ENCODE measurements around the gene MRS2. TPM values are rescaled to one million over a fixed set of nuclear protein-coding genes. Genes with fewer than 3 reads are reported as not detected.

The MRS2 gene
- total RNA-seq, 1 experiment from 2014 or later: 49.7 TPM

- Histone ChIP-seq H3K9me2 (ENCODE audit: insufficient read depth) (no peaks in the 10 kb centered on the region), H4K20me1 (ENCODE audit: insufficient read depth) (no peaks in the 10 kb centered on the region), H3K27ac (no peak overlapping the region), H3K4me1 (replicated peaks; ENCODE audit: insufficient read depth) (peaks cover 13% of the 10 kb centered on the region), H3K9me3 (ENCODE audit: insufficient read depth, low read depth) (no peaks in the 10 kb centered on the region), H3K36me3 (ENCODE audit: low read depth) (no peaks in the 10 kb centered on the region), H3K4me2 (no peak overlapping the region), H3F3A (ENCODE audit: insufficient read depth, low read depth) (peaks cover 4% of the 10 kb centered on the region), H3K4me3 (no peak overlapping the region), H3K27me3 (ENCODE audit: insufficient read depth, low read depth) (no peaks in the 10 kb centered on the region), H2AFZ (no peak overlapping the region), H3K79me2 (ENCODE audit: low read depth) (no peaks in the 10 kb centered on the region)
- POLR2A ChIA-PET (ENCODE audit: unreplicated experiment): no interaction called here
- intact Hi-C loops (cut with micrococcal nuclease; ENCODE audit: unreplicated experiment): no loop called here
- no peak for DNase-seq
- CTCF ChIA-PET: no interaction called here
- TF ChIP-seq, protein P1, sequence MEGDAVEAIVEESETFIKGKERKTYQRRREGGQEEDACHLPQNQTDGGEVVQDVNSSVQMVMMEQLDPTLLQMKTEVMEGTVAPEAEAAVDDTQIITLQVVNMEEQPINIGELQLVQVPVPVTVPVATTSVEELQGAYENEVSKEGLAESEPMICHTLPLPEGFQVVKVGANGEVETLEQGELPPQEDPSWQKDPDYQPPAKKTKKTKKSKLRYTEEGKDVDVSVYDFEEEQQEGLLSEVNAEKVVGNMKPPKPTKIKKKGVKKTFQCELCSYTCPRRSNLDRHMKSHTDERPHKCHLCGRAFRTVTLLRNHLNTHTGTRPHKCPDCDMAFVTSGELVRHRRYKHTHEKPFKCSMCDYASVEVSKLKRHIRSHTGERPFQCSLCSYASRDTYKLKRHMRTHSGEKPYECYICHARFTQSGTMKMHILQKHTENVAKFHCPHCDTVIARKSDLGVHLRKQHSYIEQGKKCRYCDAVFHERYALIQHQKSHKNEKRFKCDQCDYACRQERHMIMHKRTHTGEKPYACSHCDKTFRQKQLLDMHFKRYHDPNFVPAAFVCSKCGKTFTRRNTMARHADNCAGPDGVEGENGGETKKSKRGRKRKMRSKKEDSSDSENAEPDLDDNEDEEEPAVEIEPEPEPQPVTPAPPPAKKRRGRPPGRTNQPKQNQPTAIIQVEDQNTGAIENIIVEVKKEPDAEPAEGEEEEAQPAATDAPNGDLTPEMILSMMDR (conservative IDR thresholded peaks at IDR 0.05): no peak
- no peak for TF ChIP-seq EZH2 (IDR thresholded peaks at IDR 0.05; ENCODE audit: low read depth)
- no TSS peak for BruUV-seq (replicated peaks)
Observed at GRCh38 chr6:24444588-24444987, 41.9 kb downstream of the MRS2 start.

DNA sequence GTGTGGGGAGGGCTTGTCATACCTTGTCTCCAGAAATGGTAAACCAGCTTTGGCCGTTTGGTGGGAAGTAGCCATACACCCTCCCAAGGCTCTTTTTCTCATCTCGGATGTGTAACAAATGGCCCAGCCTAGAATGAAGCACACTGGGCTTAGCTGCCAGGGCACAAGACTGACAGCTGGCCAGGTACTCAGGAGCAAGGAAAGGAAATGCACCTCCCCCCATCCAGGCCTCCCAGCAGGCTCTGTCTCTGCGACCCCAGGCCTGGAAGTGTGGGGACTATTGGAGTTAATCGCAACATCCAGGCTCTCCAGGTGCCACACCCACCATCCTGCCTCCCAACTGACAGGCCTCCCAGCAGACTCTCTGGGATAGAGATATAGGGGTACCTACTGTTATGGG lies 43.0 kb downstream of the MRS2 start:
- POLR2A ChIA-PET (ENCODE audit: unreplicated experiment): no interaction called here
- Histone ChIP-seq H3K79me2 (ENCODE audit: low read depth) (no peaks in the 10 kb centered on the region), H3K9me3 (ENCODE audit: insufficient read depth, low read depth) (no peaks in the 10 kb centered on the region), H3K4me3 (no peak overlapping the region), H3K36me3 (ENCODE audit: low read depth) (no peaks in the 10 kb centered on the region), H3K27me3 (ENCODE audit: insufficient read depth, low read depth) (no peaks in the 10 kb centered on the region), H3K4me1 (replicated peaks; ENCODE audit: insufficient read depth) (peaks cover 13% of the 10 kb centered on the region), H2AFZ (no peak overlapping the region), H3F3A (ENCODE audit: insufficient read depth, low read depth) (peaks cover 4% of the 10 kb centered on the region), H4K20me1 (ENCODE audit: insufficient read depth) (no peaks in the 10 kb centered on the region), H3K9me2 (ENCODE audit: insufficient read depth) (no peaks in the 10 kb centered on the region), H3K4me2 (no peak overlapping the region), H3K27ac (no peak overlapping the region)
- CTCF ChIA-PET: no interaction called here
- no TSS peak for BruUV-seq (replicated peaks)
- TF ChIP-seq, protein P1 (conservative IDR thresholded peaks at IDR 0.05): no peak
- TF ChIP-seq EZH2 (IDR thresholded peaks at IDR 0.05; ENCODE audit: low read depth): no peak
- intact Hi-C loops (cut with micrococcal nuclease; ENCODE audit: unreplicated experiment): no loop called here
- no peak for DNase-seq

- H3K27me3 ChIP-seq (ENCODE audit: insufficient read depth, low read depth): no peaks in the 10 kb centered on the region
- no peaks in the 10 kb centered on the region for H3K9me3 ChIP-seq (ENCODE audit: insufficient read depth, low read depth)
- H3K79me2 ChIP-seq (ENCODE audit: low read depth): no peaks in the 10 kb centered on the region
- H3F3A ChIP-seq (ENCODE audit: insufficient read depth, low read depth): peaks cover 9% of the 10 kb centered on the region; the same call in 1 of the 2 replicates
- no peaks in the 10 kb centered on the region for H3K9me2 ChIP-seq (ENCODE audit: insufficient read depth)
- H3K27ac ChIP-seq: no peak overlapping the region
- intact Hi-C loops (cut with micrococcal nuclease; ENCODE audit: unreplicated experiment): no loop called here
- BruUV-seq (replicated peaks): no TSS peak
- no peak overlapping the region for H3K4me2 ChIP-seq
- no peak overlapping the region for H3K4me3 ChIP-seq
- no peaks in the 10 kb centered on the region for H4K20me1 ChIP-seq (ENCODE audit: insufficient read depth)
- ChIA-PET CTCF (interaction anchor here (0.6 kb wide), 1 partner anchor 31 kb away, joined by 3 read pairs; no protein-coding TSS in a partner anchor), POLR2A (ENCODE audit: unreplicated experiment) (no interaction called here)
- no peaks in the 10 kb centered on the region for H3K36me3 ChIP-seq (ENCODE audit: low read depth)
- TF ChIP-seq, protein P1 (conservative IDR thresholded peaks at IDR 0.05): no peak
- no peak for TF ChIP-seq EZH2 (IDR thresholded peaks at IDR 0.05; ENCODE audit: low read depth)
- no peak overlapping the region for H2AFZ ChIP-seq
- DNase-seq: no peak
- H3K4me1 ChIP-seq (replicated peaks; ENCODE audit: insufficient read depth): peaks cover 22% of the 10 kb centered on the region
Observed at GRCh38 chr6:24446670-24447069, 43.9 kb downstream of the MRS2 start.
